GM23338 (cell line): ENCODE data around the gene ZNF627.

Experiments used
- CTCF ChIP-seq, 2 experiments: fragments of 200-600 bp in 1 of 2; sonication (generic) in 1 of 2; conservative IDR thresholded peaks; 2 replicates each; pipeline versions ENCODE4 v1.5.1 to v1.6.1; 2016 to 2017; ENCODE audit warnings: antibody characterized with exemption in 2 of 2, low read depth in 2 of 2, mild to moderate bottlenecking in 2 of 2, moderate library complexity in 1 of 2
- EZH2 ChIP-seq: fragments of 200-600 bp; sonication (generic); IDR thresholded peaks from one replicate; pipeline ENCODE4 v1.8.0; 2017; ENCODE audit warnings: antibody characterized with exemption, mild to moderate bottlenecking, low read depth; ENCODE audit not compliant: unreplicated experiment
- EZH2phosphoT487 ChIP-seq: fragments of 200-600 bp; sonication (generic); IDR thresholded peaks from one replicate; pipeline ENCODE4 v1.8.1; 2018; ENCODE audit warnings: antibody characterized with exemption; ENCODE audit not compliant: unreplicated experiment
- REST ChIP-seq: IDR thresholded peaks from one replicate; pipeline ENCODE4 v1.6.1; 2018; ENCODE audit warnings: antibody characterized with exemption; ENCODE audit not compliant: unreplicated experiment
- ZNF331 ChIP-seq: fragments of 250-450 bp; sonication (Bioruptor Pico); IDR thresholded peaks from 2 replicates; pipeline ENCODE4 v1.5.0; 2020; ENCODE audit warnings: low read depth, mild to moderate bottlenecking, moderate library complexity

GRCh38 chr19:11626252-11626651, 29.0 kb downstream of the ZNF627 start:
- TF ChIP-seq CTCF (conservative IDR thresholded peaks at IDR 0.05; ENCODE audit: low read depth in 2 of 2) = no peak
- no peak for TF ChIP-seq EZH2phosphoT487
- no peak for TF ChIP-seq EZH2
- no peak for TF ChIP-seq ZNF331 (CRISPR knock-in tag)
- TF ChIP-seq REST = no peak
